GM18873 (cell line): ENCODE results near the gene ATG16L2.
A peak's percentile ranks its signal among the peaks of the same experiment; 100 is the strongest.
"Not testable (repeated sequence)": the region's sequence is repeated elsewhere in the genome, so short reads cannot be mapped to it uniquely, and the experiment has no call there.

Source experiments
- ATAC-seq: cut with Tn5 transposase; IDR thresholded peaks from one replicate; pipeline ENCODE4 v1.9.1; 2021; ENCODE audit warnings: mild to moderate bottlenecking, moderate library complexity, moderate number of reproducible peaks; ENCODE audit not compliant: unreplicated experiment, low FRiP score

The ATG16L2 gene

DNA sequence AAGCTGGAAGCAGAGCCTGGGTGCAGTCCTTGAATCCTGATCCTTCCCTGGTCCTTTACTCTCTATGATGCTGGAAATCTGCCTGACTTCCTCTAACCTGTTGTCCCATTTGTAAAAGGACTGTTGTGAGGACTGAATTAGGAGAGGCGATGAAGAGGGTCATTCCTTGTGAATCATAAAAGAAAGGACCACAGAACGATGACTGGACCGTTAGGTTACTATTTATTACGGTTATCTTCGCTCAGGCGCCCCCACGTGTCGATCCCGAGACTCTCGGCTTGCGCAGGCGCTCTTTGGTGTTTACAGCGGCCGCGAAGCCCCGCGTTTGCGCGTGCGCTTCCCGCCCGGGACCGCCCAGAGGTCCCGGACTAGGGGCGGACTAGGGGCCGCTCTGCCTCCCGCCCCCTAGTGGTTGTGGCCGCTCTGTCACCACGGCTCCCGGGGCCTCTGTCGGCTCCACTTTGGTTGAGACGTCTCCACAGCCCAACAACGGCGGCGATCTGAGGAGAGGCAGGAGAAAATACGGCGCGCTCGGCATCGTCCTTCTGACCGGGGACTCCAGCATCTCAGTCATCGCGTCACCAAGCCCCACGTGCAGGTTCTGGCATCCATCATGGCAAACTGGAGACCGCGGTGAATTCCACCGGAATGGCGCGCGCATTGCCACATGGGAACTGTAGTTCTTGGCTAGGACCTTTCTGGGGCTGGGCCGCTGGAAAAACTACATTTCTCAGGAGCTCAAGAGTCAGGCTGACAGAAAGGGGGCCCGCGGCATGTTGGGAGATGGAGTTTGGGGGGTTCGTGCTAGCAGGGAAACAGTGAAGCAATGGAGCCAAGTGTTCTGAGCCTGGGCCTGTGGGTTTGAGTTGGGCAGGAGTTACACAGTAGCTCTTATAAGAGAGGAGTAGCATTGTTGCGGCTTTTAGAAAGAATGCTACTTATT lies 20.5 kb upstream of the ATG16L2 start, which contains the start of gene STARD10:
Gene STARD10, minus strand, starts transcription at position 623 of the 943 bp plus-strand sequence. CDS start 12,866 bp downstream, outside the sequence.
- ATAC-seq, result peak; percentile 72

DNA sequence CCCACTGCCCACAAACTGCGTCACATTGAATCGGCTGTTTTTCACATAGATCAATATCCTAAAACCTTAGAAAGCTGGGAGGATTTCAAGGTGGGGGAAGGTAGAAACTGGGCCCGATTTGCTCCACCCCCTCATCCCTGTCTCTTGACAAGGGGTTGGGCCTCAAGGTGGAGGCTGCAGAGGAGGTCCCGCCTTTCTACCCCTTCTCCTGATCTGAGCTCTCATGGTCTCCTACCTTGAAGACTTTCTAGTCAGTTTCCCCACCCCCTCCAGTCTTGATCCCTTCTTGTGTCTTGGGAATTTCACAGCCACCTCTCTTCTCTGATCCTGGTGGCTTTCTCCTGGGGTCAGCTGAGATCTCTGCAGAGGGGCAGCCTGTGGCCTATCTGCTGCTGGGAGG lies 15.8 kb upstream of the ATG16L2 start:
- no peak for ATAC-seq

DNA sequence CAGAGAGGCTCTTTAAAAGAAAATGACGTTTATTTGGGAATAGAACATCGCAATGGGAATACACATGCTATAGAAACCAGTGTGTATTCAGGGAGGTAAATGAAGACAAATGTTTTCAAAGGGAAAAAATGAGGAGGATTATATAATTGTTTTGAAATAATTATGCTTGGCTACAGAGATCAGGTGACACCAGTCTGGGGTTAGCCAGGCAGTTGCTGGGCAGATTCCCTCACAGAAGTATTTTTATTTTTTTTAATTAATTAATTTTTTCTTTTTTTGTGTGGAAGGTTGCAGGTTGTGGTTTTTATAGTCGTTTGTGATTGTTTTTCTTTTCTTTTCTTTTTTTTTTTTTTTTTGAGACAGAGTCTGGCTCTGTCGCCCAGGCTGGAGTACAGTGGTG lies 14.8 kb upstream of the ATG16L2 start:
- ATAC-seq, result no peak

DNA sequence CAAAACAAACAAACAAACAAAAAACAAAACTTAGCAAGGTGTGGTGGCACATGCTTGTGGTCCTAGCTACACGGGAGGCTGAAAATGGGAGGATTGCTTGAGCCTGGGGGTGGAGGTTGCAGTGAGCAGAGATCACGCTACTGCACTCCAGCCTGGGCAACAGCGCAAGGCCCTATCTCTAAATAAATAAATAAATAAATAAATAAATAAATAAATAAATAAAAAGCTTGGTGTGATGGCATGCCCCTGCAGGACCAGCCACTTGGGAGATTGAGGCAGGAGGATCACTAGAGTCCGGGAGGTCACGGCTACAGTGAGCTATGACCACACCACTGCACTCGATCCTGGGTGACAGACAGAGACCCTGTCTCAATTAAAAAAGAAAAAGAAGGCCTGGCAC lies 11.4 kb upstream of the ATG16L2 start:
- no peak for ATAC-seq

DNA sequence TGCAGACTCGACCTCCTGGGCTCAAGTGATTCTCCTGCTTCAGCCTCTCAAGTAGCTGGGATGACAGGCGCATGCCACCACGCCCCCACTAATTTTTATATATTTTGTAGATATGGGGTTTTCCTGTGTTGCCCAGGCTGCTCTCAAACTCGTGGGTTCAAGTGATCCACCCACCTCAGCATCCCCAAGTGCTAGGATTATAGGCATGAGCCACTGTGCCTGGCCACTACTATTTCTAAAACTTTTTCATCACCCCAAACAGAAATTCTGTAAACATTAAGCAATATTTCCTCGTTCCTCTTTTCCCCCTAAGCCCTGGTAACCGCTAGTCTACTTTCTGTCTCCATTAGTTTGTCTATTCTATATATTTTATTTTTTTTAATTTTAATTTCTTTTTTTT lies 9.0 kb upstream of the ATG16L2 start:
- no peak for ATAC-seq

DNA sequence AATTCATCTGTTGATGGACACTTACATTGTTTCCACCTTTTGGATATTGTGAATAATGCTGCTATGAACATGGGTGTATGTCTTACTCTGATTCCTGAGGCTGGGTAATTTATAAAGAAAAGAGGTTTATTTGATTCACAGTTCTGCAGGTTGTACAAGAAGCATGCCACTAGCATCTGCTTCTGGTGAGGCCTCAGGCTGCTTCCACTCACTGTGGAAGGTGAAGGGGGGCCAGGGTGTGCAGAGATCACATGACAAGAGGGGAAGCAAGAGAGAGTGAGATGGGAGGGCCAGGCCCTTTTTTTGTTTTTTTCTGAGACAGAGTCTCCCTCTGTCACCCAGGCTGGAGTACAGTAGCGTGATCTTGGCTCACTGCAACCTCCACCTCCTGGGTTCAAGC lies 7.8 kb upstream of the ATG16L2 start:
- not testable (repeated sequence) for ATAC-seq

DNA sequence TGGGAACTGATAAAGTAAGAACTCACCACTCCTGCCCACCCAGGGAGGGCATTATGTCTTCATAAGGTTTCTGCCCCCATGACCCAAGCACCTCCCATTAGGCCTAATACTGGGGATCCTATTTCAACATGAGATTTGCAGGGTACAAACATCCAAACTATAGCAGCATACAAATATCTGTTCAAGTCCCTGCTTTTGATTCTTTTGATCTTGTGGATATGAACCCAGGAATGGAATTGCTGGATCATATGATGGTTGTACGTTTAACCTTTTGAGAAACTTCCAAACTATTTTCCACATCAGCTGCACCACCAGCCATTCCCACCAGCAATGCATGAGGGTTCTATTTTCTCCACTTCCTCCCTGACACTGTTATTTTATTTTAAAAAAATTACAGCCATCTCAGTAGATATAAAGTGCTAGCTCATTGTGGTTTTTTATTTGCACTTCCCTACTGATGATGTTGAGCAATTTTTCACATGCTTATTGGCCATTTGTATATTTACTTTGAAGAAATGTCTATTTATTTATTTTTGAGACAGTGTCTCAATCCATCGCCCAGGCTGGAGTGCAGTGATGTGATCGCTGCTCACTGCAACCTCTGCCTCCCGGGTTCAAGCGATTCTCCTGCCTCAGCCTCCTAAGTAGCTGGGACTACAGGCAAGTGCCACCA lies 7.1 kb upstream of the ATG16L2 start:
- no peak for ATAC-seq

DNA sequence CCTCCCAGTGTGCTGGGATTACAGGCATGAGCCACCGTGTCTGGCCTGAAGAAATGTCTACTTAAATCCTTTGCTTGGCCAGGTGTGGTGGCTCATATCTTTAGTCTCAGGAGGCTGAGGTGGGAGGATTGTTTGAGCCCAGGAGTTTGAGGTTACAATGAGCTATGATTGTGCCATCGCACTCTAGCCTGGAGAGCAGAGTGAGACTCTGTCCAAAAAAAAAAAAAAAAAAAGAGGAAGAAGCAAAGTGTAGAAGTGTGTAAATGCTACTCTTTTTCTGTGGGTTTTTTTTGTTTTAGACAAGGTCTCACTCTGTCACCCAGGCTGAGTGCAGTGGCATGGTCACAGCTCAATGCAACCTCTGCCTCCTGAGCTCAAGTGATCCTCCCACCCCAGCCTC lies 6.4 kb upstream of the ATG16L2 start:
- ATAC-seq, result no peak

DNA sequence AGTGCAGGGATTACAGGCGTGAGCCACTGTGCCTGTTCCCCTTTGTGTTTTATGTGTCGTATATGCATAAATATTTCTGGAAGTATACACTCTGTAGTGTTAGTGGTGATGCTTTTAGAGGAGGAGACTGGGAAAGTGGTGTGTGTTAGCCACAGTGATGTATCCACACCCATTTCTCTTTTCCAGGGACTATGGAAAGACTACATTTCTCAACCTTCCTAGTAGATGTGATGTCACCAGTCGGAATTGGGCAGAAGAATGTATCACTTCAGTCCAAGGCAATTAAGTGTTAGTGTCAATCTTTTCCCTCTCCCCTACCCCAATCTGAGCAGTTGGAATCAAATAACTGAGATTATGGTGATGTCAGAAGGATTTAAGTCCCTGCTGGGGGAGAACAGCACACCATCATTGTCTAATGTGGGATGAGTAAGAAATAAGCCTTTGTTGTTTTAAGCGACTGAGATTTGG lies 5.8 kb upstream of the ATG16L2 start:
- ATAC-seq, result no peak

DNA sequence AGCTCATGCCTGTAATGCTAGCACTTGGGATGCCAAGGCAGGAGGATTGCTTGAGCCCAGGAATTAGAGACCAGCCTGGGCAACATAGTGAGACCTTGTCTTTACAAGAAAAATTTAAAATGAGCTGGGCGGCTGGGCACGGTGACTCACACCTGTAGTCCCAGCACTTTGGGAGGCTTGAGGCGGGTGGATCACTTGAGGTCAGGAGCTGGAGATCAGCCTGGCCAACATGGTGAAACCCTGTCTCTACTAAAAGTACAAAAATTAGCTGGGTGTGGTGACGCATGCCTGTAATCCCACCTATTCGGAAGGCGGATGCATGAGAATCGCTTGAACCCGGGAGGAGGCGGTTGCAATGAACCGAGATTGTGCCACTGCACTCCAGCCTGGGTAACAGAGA lies 2.5 kb upstream of the ATG16L2 start:
- ATAC-seq, result not testable (repeated sequence)

DNA sequence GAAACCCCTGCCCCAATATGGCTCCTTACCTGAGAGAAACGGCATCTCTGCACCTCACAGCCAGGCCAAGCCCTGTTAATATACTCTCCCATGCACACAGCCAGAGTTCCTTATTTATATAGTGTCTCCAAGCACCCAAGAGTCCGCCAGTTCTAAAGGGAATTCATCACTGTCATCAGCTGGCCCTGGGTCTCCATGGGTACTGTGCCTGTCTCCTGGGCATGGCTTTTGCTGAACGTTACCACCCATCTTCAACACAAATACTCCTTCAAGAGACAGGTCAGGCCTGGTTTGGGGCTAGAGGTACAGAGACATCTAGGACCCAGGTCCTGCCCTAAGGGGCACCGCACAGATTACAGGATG lies 1.6 kb upstream of the ATG16L2 start:
- ATAC-seq, result no peak

DNA sequence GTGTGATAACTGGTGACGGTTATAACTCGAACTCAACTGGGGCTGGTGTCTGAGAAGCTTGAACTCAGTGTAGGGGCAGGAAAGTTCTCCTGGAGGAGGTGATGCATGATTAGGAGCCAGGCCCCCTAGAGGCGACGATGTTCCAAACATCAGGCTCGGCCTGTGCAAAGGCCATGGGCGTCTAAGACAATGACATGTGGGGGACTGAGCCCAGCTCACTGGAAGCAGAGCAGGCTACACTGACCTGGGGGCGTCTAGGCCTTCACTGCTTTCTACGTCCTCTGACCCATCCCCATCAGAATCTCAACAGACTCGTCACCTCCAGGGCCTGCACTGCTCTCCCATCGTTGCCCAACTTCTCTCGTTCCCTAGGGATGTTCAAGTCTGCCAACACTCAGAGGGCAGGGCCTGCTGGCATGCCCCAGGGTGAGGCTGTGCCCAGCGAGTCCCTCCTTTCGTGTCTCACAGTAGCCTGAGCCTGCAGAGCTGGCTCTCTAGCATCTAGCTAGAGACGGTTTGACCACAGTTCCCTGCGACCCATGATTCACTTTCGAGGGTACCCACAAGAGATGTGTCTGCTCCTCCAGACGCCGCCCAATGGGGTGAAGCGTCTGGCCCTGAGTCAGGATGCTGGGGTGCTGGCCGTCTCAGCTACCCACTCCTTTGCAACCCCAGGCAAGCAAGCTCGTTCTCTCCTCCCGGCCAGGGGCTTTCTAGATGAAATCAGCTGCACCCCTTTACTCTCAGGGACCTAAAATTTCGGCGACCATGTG lies 1.1 kb upstream of the ATG16L2 start:
- no peak for ATAC-seq

DNA sequence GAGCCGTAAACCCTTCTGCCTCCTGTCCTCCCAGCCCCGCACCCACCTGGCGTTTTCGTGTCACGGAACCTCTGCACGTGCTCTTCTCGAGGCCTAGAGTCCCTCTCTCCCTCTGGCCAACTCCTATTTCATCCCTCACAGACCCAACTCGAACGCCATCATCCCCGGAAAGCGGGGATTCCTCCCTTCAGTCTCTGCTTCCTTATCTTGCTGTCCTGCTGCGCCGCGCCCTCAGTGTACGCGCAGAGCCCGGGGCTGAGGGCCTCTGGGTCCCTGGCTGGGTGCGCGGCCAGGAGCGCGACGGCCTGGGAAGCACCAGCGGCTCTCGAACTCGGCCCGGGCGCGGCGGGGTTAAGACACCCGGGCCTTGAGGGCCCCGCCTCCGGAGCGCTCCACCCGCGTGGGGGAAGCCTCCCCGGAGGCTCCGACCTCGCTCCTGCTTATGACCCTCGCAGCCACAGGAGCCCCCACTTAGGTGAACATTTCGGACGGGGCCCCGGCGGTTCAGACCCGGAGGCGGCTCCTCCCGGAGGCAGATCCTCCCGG lies 398 bp upstream of the ATG16L2 start:
- ATAC-seq, result peak; percentile 29

DNA sequence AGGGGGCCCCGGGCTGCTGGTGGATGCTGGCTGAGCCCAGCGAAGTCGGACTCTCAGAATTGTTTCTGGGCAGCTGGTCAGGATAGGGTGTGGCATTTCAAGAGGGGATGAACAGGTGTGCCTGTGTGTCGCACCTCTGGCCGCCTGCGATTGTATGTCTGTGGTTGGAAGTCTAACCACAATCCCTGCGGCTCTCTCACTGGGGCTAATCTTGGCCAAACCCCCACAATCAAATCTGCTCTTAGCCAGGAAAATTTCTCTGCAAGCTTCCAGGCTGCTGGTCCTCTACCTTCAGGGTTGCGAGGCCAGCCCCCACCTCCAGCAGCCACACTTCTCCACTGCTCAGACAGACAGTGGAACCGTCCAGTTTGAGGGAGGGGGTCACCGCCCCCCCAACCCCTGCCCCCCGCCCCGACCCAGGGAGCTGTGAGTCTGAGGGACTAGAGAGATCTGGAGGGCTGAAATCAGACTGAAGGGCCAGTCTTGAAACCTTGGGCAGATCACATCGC lies 953 bp downstream of the ATG16L2 start:
- peak; percentile 7 for ATAC-seq

DNA sequence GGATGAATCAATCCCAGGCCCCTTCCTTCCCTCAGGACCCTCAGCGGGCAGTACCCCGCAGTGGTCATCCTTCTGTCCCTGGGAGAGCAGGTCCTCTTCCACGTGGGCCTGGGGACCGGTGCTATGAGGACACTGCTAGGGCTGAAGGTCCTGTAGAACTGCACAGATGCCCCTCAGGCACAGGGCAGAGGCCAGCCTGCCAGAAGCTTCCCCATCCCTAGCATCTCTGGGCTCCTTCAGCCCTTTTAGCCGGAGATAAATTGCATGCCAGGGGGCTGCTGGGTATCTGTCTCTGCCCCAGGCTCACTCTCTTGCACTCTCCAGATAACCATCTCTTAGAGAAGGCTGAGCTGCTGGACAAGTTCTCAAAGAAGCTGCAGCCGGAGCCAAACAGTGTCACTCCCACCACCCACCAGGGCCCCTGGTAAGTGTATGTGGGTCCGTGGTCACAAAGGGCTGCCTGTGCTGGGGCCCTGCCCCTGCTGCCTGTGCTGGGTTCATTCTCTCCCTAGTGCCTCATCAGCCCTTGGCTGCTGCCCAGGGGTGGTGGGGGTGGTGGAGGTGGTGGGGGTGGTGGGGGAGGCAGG lies 2.3 kb downstream of the ATG16L2 start:
- ATAC-seq, result no peak

DNA sequence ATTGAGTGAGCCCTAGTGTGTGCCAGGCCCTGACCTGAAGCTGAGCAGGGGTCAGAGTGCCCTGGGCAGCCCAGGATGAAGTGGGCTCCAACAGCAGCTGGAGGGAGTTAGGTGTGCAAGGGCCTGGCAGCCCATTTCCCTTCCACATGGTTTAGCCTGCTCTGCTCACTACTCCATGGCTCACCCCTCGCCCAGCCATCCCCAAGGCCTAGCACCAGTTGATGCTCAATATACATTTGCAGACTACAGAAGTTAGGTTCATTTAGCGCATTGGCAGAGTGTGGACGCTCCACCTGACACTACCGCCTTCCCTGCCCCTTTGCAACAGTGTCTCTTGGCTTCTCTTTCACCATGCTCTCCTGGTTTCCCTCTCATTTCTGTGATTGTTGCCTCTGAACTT lies 3.8 kb downstream of the ATG16L2 start:
- no peak for ATAC-seq

DNA sequence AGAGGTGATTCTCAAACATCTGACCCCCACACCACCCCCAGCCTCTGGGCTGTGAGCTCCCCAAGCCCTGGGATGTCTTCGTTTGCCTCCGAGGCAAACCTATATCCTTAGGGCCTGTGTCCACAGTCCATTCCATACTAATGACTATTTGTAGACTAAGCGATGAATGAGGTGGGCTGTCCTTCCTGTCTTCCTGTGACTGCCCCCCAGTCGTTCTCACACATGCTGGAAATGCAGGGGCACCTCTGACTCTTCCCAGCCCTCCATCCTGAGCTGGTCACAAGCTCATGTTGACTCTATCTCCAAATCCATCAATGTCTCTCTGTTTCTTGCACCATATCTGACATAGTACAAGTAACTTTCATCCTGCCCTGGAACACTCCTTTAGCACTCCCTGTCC lies 4.8 kb downstream of the ATG16L2 start:
- ATAC-seq, result no peak

DNA sequence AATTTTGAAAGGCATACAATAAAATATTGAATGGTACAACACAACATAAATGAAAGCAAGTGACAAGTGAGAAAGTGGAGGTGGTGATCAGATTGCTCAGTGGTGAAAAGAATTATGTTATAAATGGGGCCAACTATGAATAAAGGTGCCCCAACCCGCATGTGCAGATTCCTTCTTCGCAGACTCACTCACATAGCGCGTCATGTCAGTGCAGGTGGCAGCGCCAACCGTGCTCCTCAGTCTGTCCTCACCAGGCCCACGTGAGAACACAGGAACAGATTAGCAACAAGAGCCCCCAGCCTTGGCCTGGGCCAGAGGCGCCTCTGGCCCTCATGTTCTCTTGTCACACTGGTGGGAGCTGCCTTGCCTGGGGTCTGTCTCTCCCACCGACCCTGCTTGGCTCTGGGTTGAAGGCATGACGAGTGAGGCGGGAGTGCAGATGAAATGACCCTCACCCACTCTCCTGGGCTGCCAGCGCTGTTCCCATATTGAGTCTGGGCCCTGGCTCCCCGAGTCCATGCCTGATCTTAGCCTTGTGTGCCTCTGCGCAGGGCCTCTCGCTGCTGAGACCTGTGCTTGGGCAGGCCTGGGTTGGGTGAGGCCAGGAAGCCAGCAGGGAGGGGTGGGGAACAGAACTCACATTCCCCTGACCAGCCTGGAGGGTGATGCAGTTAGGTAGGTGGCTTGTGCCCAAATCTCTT lies 6.4 kb downstream of the ATG16L2 start:
- no peak for ATAC-seq

DNA sequence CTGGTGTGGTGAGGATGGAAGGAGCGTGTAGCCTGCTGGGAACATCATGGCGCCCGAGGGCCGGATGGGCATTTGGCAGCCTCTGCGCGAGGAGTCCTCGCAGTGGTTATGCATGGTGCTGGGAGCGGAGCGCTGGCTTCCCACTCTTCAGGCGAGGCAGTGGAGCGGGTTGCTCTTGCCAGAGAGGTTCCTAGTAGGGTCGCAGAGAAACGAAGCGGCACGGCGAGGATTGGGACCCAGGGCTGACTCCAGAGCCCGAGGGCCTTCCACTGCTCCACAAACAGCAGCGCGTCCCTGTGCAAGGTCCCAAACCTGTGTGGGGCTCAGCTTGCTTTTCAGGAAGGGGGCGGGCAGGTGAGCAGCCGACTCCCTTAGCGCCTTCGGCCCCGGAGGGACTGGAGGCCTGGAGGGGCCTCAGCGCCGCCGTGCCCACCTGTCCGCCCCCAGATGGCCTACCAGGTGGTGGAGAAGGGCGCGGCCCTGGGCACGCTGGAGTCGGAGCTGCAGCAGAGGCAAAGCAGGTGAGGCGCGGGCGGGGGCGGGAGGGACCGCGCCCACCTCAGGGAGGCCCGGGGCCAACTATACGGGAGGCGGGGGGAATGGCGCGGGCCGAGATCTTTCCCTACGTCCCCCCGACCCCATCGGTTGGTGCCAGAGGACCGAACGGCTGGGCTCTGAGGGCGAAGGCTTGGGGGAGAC lies 7.2 kb downstream of the ATG16L2 start:
- no peak for ATAC-seq
